ENCODE data around the gene WDR7.

WDR7 gene

DNA sequence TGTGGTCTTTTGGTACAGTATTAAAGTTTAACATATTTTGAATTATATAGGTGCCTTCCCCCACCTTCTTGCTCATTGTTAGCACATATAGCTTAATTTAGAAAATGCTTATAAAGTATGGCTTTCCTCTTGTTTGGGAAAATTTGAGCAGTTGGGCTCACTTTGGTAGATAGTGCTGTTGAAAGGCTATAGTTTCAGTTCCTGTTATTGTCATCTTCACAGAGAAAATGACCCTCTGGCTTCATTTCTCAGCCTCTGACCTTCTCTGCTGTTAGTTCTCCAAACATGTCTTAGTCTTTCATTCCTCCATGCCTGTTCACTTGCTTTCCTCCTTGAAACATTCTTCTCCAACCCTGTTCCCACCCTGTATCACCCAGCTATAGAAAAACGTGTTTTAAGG lies 200.6 kb downstream of the WDR7 start:
- POLR2A ChIA-PET, result no interaction called here

DNA sequence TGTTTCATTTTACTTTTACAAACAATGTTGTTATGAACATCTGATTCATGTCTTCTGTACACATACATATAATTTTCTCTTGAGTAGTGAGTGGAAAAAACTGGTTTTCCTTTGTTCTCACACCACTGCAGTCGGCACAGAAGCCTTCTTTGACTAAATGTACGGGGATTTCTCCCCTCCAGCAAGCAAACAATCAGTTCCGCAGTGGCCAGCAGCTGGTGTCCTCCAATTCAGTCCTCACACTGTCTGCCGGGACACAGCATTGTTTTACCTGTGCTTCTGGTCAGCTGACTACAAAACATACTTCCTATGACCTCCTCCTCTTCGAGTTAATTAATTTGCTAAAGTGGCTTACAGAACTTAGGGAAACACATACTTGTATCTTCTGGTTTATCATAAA lies 202.8 kb downstream of the WDR7 start:
- ChIA-PET CTCF (interaction anchor here (2.3 kb wide), 1 partner anchor 15 kb away, joined by 10 read pairs; no protein-coding TSS in a partner anchor), POLR2A (no interaction called here)
- no peak for DNase-seq (ENCODE audit: extremely low spot score)
- TF ChIP-seq, protein P1, sequence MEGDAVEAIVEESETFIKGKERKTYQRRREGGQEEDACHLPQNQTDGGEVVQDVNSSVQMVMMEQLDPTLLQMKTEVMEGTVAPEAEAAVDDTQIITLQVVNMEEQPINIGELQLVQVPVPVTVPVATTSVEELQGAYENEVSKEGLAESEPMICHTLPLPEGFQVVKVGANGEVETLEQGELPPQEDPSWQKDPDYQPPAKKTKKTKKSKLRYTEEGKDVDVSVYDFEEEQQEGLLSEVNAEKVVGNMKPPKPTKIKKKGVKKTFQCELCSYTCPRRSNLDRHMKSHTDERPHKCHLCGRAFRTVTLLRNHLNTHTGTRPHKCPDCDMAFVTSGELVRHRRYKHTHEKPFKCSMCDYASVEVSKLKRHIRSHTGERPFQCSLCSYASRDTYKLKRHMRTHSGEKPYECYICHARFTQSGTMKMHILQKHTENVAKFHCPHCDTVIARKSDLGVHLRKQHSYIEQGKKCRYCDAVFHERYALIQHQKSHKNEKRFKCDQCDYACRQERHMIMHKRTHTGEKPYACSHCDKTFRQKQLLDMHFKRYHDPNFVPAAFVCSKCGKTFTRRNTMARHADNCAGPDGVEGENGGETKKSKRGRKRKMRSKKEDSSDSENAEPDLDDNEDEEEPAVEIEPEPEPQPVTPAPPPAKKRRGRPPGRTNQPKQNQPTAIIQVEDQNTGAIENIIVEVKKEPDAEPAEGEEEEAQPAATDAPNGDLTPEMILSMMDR (IDR thresholded peaks at IDR 0.05; ENCODE audit: control extremely low read depth, extremely low read depth, low read depth, missing control alignments), result no peak

More for the DNA sequence above, 200.6 kb downstream of the WDR7 start:
- CTCF ChIA-PET, result interaction anchor here (1.0 to 3.8 kb wide), 2 partner anchors 14 to 18 kb away, joined by 3 to 19 read pairs; no protein-coding TSS in a partner anchor
- TF ChIP-seq, protein P1 (IDR thresholded peaks at IDR 0.05; ENCODE audit: control extremely low read depth, extremely low read depth, low read depth, missing control alignments), result no peak
- DNase-seq (ENCODE audit: extremely low spot score), result peak; percentile 26

DNA sequence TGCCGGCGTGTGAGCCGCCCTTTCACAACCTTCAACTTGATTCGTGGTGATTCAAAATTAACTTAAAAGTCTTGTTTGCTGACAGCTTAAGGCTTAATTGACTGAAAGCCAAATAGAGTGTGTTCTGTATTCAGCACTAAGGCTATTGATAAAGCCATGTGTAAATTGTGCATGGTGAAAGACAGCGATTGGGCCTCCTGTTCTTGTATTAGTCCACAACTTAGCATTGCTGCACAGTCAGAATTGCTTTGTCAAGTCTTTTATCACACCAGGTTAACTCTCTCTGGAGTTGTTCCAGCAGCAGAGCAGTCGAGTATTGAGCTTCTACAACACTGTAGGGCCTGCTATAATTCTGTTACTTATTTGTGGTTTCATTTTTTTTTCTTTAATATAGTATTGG lies 210.1 kb downstream of the WDR7 start:
- TF ChIP-seq, protein P1 (IDR thresholded peaks at IDR 0.05; ENCODE audit: control extremely low read depth, extremely low read depth, low read depth, missing control alignments), result no peak
- ChIA-PET CTCF (interaction anchor here (1.1 to 2.2 kb wide), 3 partner anchors 9 to 12 kb away, joined by 3 to 7 read pairs (median 3); no protein-coding TSS in a partner anchor), POLR2A (no interaction called here)
- DNase-seq (ENCODE audit: extremely low spot score), result no peak

DNA sequence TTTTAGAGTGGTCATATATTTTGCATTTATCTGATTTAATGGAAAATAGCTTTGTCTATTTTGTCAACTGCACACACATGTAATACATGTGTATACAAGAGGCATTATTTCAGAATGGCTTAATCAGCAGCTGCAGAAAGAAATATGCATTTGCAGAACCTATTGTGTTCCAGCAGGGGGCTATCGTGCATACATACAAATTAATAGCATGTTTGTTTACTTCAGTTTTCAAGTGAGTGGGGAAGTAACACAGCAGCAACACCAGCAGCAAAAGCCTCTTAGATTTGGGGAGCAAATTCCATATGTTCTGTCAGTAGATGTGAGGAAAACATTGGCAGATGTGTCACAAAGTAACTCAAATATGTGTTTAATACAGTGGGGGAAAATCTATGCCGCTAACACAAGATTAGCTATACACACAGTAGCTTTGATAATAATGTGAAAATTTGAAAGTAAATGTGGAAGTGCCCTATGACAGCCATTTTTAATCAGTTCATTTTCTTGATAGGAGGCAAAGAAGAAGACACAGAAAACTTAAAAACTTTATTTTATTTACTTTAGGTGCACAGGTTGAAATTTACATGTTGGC lies 218.1 kb downstream of the WDR7 start:
- CTCF ChIA-PET, result interaction anchor here (0.7 to 2.6 kb wide), 33 partner anchors 9 to 693 kb away, joined by 3 to 19 read pairs (median 3); no protein-coding TSS in a partner anchor
- peak; percentile 13 for DNase-seq (ENCODE audit: extremely low spot score)
- TF ChIP-seq, protein P1 (IDR thresholded peaks at IDR 0.05; ENCODE audit: control extremely low read depth, extremely low read depth, low read depth, missing control alignments), result peak; percentile 74
- POLR2A ChIA-PET, result no interaction called here

DNA sequence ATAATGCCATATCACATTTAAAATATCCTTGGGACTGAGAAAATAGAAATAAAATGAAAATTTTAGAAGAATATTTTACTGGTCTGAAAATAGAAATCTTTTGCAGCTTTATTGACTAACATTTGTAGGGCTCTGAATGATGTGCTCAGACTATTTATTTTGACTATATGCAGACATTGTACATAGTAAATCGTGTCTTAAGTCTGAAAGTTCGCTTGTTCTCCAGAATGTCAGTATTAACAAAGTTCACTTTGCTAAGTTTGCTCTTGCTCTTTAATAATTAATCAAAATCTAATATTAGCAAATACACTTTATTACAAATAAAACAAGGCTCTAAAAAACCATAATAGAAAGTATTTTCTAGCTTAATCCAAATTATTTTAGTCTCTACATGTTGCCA lies 219.8 kb downstream of the WDR7 start:
- TF ChIP-seq, protein P1 (IDR thresholded peaks at IDR 0.05; ENCODE audit: control extremely low read depth, extremely low read depth, low read depth, missing control alignments), result no peak
- ChIA-PET CTCF (interaction anchor here (1.3 kb wide), 1 partner anchor 687 kb away, joined by 4 read pairs; no protein-coding TSS in a partner anchor), POLR2A (no interaction called here)
- DNase-seq (ENCODE audit: extremely low spot score), result no peak

DNA sequence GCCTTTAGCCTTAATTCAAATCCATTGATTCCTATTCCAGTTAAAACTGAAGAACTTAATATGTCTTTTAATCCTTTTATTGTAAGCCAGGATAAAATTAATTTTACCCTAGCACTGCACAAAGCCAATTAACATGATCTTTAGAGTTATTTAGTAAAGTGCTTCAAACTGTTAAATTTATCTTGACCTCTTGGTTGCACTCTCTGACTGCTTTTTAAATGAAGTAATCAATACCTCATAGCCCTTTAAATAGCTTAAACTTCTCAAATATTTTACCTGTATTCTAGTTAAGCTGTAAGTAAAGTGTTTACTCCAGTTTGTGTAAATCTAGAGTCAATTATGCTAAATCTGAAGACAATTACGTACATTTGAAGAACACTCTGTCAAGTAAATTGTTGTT lies 221.0 kb downstream of the WDR7 start:
- ChIA-PET CTCF (interaction anchor here (1.3 to 1.6 kb wide), 2 partner anchors 14 to 17 kb away, joined by 3 read pairs; no protein-coding TSS in a partner anchor), POLR2A (no interaction called here)
- TF ChIP-seq, protein P1 (IDR thresholded peaks at IDR 0.05; ENCODE audit: control extremely low read depth, extremely low read depth, low read depth, missing control alignments), result no peak
- no peak for DNase-seq (ENCODE audit: extremely low spot score)
